Fibroblast of lung (primary cell): Measurements from ENCODE around the gene NR4A2. TPM values are rescaled to one million over a fixed set of nuclear protein-coding genes. Genes with fewer than 3 reads are reported as not detected.

Source experiments
- DNase-seq, 2 donors: peaks; one replicate each; pipeline versions ENCODE4 v3.0.0 to v3.0.0-alpha.2; 2010; ENCODE audit warnings: low read depth in 2 of 2
- H2AFZ ChIP-seq: 2 replicates; pipeline ENCODE4 v1.5.1; 2012; ENCODE audit warnings: low read length, control low read depth, inconsistent platforms
- H3K27ac ChIP-seq: 2 replicates; pipeline ENCODE4 v1.5.1; 2011; ENCODE audit warnings: low read length, control low read depth; ENCODE audit not compliant: insufficient read depth
- H3K27me3 ChIP-seq: 2 replicates; pipeline ENCODE4 v1.5.1; 2011; ENCODE audit warnings: mild to moderate bottlenecking, low read length; ENCODE audit not compliant: control insufficient read depth, insufficient read depth
- H3K36me3 ChIP-seq: 2 replicates; pipeline ENCODE4 v1.5.1; 2011; ENCODE audit warnings: low read length; ENCODE audit not compliant: control insufficient read depth, insufficient read depth
- H3K4me1 ChIP-seq: 2 replicates; pipeline ENCODE4 v1.5.1; 2011; ENCODE audit warnings: low read length; ENCODE audit not compliant: control insufficient read depth, insufficient read depth; ENCODE audit errors: extremely low read depth
- H3K4me2 ChIP-seq: 2 replicates; pipeline ENCODE4 v1.5.1; 2011; ENCODE audit warnings: low read length, control low read depth; ENCODE audit not compliant: insufficient read depth; ENCODE audit errors: extremely low read depth
- H3K4me3 ChIP-seq, 4 experiments: fragments of 200-600 bp in 1 of 4; sonication (generic) in 1 of 4; replicated peaks in 1 of 4; 2 replicates each; pipeline ENCODE4 v1.5.1; 2011 to 2016; ENCODE audit warnings: low read length in 4 of 4, low read depth in 3 of 4, mild to moderate bottlenecking in 3 of 4, control low read depth in 2 of 4, inconsistent platforms in 1 of 4, mixed read lengths in 1 of 4; ENCODE audit not compliant: insufficient read depth in 1 of 4; ENCODE audit errors: control extremely low read depth in 1 of 4
- H3K79me2 ChIP-seq: 2 replicates; pipeline ENCODE4 v1.5.1; 2012; ENCODE audit warnings: mild to moderate bottlenecking, low read length, inconsistent platforms; ENCODE audit not compliant: control insufficient read depth, insufficient read depth
- H3K9ac ChIP-seq: 2 replicates; pipeline ENCODE4 v1.5.1; 2011; ENCODE audit warnings: mild to moderate bottlenecking, low read length, control low read depth; ENCODE audit not compliant: insufficient read depth
- H3K9me3 ChIP-seq: 2 replicates; pipeline ENCODE4 v1.5.1; 2012; ENCODE audit warnings: low read depth, low read length; ENCODE audit not compliant: control insufficient read depth, insufficient read depth
- H4K20me1 ChIP-seq: 2 replicates; pipeline ENCODE4 v1.5.1; 2011; ENCODE audit warnings: low read length; ENCODE audit not compliant: control insufficient read depth, insufficient read depth; ENCODE audit errors: extremely low read depth
- EZH2 ChIP-seq: IDR thresholded peaks from 2 replicates; pipeline ENCODE4 v1.5.1; 2012; ENCODE audit warnings: low read length, control low read depth, mild to moderate bottlenecking; ENCODE audit errors: missing control alignments
- polyA plus RNA-seq, 2 donors: library from polyadenylated mRNA; depleted of rRNA in 1 of 2; stranded (reverse) in 1 of 2; unstranded in 1 of 2; fragments of >200 nt; gene quantifications; 2 replicates each; pipeline ENCODE4 v1.2.1, GENCODE V29; 2011 to 2012; ENCODE audit warnings: missing spikeins in 1 of 2
- total RNA-seq: library from RNA; depleted of rRNA; stranded (reverse); fragments of >200 nt; gene quantifications from 2 replicates; pipeline ENCODE4 v1.2.1, GENCODE V29; 2014
- TF ChIP-seq, protein P1 (sequence below), 2 donors: IDR thresholded peaks in 1 of 2; conservative IDR thresholded peaks in 1 of 2; 1 replicate in 1 of 2; 2 replicates in 1 of 2; pipeline ENCODE4 v1.5.1; 2011 to 2012; ENCODE audit warnings: low read length in 2 of 2, control low read depth in 1 of 2, inconsistent platforms in 1 of 2, low read depth in 1 of 2, mild to moderate bottlenecking in 1 of 2

Gene NR4A2
- total and polyA plus RNA-seq, 2 donors (not counting 1 experiment from before 2014, with no cell fraction given): 0.17 to 0.62 TPM

- Histone ChIP-seq H3K36me3 (no peaks in the 10 kb centered on the region), H3K4me2 (no peak overlapping the region), H3K27me3 (peaks cover 2% of the 10 kb centered on the region), H3K27ac (no peak overlapping the region), H3K9me3 (no peaks in the 10 kb centered on the region), H3K9ac (no peak overlapping the region), H2AFZ (no peak overlapping the region), H3K79me2 (no peaks in the 10 kb centered on the region), H4K20me1 (no peaks in the 10 kb centered on the region), H3K4me3 (no peak overlapping the region), H3K4me1 (peaks cover 2% of the 10 kb centered on the region)
- no peak for DNase-seq
- TF ChIP-seq EZH2: no peak
- TF ChIP-seq, protein P1, sequence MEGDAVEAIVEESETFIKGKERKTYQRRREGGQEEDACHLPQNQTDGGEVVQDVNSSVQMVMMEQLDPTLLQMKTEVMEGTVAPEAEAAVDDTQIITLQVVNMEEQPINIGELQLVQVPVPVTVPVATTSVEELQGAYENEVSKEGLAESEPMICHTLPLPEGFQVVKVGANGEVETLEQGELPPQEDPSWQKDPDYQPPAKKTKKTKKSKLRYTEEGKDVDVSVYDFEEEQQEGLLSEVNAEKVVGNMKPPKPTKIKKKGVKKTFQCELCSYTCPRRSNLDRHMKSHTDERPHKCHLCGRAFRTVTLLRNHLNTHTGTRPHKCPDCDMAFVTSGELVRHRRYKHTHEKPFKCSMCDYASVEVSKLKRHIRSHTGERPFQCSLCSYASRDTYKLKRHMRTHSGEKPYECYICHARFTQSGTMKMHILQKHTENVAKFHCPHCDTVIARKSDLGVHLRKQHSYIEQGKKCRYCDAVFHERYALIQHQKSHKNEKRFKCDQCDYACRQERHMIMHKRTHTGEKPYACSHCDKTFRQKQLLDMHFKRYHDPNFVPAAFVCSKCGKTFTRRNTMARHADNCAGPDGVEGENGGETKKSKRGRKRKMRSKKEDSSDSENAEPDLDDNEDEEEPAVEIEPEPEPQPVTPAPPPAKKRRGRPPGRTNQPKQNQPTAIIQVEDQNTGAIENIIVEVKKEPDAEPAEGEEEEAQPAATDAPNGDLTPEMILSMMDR (conservative IDR thresholded peaks at IDR 0.05 in 1 of 2, IDR thresholded peaks at IDR 0.05 in 1 of 2; ENCODE audit: low read depth in 1 of 2, low read length in 2 of 2): no peak
These were observed 6.6 kb downstream of the NR4A2 start for GRCh38 chr2:156325688-156326525.

DNA sequence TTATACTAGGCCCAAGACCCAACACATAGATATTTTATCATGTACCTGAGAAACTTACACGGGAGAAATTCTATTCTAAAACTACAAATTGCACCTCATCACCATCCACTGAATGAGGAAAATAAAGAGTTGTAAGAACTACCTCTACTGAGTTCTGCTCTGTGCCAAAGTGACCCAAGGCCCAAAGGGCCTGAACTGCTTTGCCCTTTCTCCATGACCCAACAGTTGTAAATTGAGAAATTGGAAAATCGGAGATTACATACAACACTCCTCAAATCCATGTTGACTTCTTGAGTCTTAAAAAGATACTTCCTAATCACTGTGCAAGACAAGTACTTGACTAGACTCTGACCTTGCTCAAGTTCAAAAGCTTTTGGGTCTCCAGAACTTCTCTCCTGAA lies 8.8 kb downstream of the NR4A2 start:
- Histone ChIP-seq H3K4me1 (peaks cover 3% of the 10 kb centered on the region), H3K36me3 (no peaks in the 10 kb centered on the region), H3K27ac (no peak overlapping the region), H3K9me3 (no peaks in the 10 kb centered on the region), H4K20me1 (no peaks in the 10 kb centered on the region), H3K27me3 (peaks cover 2% of the 10 kb centered on the region), H2AFZ (no peak overlapping the region), H3K4me2 (no peak overlapping the region), H3K79me2 (no peaks in the 10 kb centered on the region), H3K9ac (no peak overlapping the region), H3K4me3 (no peak overlapping the region)
- no peak for DNase-seq
- TF ChIP-seq, protein P1 (conservative IDR thresholded peaks at IDR 0.05 in 1 of 2, IDR thresholded peaks at IDR 0.05 in 1 of 2; ENCODE audit: low read depth in 1 of 2, low read length in 2 of 2): no peak
- TF ChIP-seq EZH2: no peak

DNA sequence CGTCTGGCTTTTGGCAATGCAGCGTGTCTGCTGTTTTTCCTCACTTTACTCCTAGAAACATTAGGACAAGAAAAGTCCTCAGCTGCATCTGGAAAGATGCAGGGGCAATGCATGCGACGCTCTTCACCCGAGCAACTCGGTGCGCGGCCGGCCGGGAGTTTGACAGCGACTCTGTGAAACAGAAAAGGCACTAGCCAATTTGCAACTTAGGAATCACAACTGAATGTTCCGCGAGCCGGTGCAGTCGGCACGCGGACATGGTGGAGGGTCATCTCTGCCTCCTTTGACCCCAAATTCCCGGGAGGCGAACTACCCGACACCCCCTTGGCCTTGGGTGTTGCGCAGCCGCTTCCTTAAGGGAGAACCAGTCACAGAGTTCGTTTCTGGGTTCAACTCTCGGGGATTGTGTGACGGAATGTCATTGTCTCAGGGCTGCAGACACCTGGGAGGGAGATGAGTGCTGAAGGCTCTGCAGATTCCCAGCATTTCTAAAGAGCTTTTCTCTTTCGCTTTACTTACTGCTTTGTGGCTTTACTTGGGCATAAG lies 9.8 kb downstream of the NR4A2 start:
- no peak overlapping the region for H3K9ac ChIP-seq
- H4K20me1 ChIP-seq: no peaks in the 10 kb centered on the region
- H3K9me3 ChIP-seq: no peaks in the 10 kb centered on the region
- no peak overlapping the region for H2AFZ ChIP-seq
- peak overlapping the region in 1 of 4 experiments; percentile 58 for H3K4me3 ChIP-seq
- no peaks in the 10 kb centered on the region for H3K36me3 ChIP-seq
- peaks cover 2% of the 10 kb centered on the region for H3K27me3 ChIP-seq
- no peak overlapping the region for H3K4me2 ChIP-seq
- H3K27ac ChIP-seq: no peak overlapping the region
- TF ChIP-seq EZH2: peak; percentile 64
- TF ChIP-seq, protein P1 (conservative IDR thresholded peaks at IDR 0.05 in 1 of 2, IDR thresholded peaks at IDR 0.05 in 1 of 2; ENCODE audit: low read depth in 1 of 2, low read length in 2 of 2): no peak
- H3K79me2 ChIP-seq: no peaks in the 10 kb centered on the region
- DNase-seq: no peak
- H3K4me1 ChIP-seq: peaks cover 3% of the 10 kb centered on the region
